Measurements from ENCODE around the gene TP53I11. TPM values are rescaled to one million over a fixed set of nuclear protein-coding genes. Genes with fewer than 3 reads are reported as not detected.
A peak's percentile ranks its signal among the peaks of the same experiment; 100 is the strongest.

TP53I11 gene
- polyA plus RNA-seq, 3 donors: 63.1 to 79.6 (median 74.6) TPM

DNA sequence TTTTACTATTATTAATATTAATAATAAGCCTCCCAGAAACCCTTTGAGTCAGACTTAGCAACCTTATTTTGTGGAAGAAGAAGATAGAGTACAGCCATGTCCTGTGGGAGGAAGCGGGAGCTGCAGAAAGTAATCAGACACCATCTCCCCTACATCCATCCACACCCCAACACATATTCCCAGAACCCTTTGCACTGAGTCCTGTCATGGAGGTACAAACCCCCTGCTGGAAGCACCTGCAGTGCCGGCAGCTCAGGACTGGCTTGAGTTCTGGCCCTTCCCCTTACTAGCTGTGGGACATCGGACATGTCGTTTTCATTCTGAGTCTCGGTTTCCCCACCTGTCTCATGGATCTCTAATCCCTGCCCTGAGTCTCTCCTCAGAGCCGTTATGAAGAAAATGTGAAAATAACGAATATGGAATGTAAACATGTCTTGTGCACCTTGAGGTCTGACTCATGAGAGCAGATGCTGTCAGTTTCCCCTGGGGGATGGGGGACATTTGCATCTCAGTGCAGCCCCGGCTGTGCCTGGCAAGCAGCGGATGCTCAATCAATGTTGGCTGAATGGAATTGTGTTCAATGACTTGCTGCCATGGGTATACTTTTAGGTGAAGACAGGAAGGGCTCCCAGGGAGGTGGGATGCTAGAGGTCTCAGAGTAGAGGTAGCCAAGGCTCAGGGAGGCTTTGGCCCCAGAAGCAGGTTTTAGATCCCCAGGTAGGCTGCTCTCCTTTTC, 45.4 kb downstream of the TP53I11 start:
- DNase-seq (ENCODE audit: extremely low read depth in 1 of 11, low read depth in 9 of 11, low spot score in 4 of 11): no peak

DNA sequence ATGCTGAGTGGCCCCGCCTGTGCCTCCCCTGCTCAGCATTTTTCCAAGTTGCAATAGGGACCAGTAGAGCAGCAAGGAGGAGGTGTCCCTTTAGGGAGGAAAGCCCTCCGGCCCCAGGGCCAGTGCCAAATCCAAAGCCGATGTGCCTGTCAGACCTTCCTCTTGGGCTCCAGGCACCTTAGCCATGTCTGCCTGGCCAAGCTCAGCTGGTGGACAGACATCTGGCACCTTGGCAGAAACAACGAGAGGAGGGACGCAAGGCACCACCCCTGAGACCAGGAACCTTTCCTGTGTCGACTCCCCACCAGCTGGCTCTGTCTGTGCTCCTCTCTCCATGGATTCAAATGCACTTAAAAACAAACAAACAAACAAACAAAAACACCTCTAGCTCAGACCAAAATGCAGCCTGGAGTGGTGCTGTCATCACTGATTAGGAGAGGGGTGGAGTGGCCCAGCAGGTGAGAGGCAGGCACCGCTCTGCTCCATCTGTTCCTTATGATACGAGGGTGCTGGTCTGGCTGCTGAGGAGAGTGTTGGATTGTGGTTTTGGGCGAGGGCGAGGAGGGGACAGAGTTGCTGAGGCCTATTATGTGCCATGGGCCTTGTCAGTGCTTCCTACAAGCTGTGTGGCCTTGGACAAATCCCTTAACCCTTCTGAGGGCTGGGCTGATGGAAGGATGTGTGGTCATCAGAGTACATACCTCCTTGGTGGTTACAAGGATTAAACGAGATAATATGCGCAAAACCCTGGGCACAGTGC, 46.2 kb downstream of the TP53I11 start:
- no peak for DNase-seq (ENCODE audit: extremely low read depth in 1 of 11, low read depth in 9 of 11, low spot score in 4 of 11)

DNA sequence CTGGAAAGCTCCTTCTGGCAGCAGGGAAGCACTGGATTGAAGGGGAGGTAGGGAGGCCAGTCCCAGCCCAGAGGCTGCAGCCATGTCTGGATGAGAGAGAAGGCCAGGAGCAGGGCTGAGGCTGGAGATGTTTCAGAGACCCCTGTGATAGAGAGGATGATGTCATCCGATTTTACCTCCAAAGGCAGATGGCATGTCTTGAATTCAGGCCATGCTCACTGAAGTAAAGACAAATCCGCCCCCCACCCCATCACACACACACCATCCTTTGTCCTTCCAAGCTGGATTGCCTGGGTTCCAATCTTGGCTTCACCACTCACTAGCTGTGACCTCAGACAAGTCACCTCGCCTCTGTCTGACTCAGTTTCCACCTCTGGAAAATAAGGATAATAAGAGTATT, 47.2 kb downstream of the TP53I11 start:
- no peak for DNase-seq (ENCODE audit: extremely low read depth in 1 of 11, low read depth in 9 of 11, low spot score in 4 of 11)

DNA sequence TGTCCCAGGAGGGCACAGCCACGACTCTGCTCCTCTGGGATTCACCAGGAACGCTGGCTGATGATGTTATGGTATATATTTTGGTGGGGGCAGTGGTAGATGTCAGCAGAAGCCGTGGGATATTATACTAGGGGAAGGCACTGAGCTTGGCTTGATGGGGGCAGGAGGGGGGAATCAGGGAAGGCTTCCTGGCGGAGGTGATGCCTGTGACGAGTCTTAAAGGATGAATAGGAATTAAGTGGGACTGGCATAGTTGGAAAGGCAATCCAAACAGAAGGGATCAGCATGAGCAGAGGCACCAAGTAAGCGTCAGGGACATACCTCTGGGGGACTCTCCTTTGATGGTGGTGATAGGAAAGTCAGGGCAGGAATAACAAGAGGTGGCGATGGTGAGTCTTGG, 47.6 kb downstream of the TP53I11 start:
- DNase-seq (ENCODE audit: extremely low read depth in 1 of 11, low read depth in 9 of 11, low spot score in 4 of 11): no peak

DNA sequence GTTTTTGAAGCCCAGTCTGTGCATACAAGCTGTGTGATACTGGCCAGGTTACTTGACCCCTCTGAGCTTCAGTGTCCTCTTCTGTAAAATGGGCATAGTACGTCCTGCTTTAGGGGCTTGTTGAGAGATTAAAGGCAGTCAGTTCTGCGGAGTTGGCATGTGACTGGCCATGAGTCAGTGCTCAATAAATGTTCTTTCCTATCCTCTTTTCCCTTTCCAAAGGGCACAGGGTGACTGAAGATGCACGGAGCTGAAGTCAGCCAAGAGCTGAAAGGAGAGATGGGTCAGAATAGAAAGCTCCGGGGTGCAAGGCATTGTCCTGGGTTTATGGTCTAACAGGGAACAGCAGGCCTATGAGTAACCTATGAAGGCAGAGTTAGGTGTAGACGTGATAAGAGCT, 48.9 kb downstream of the TP53I11 start:
- DNase-seq (ENCODE audit: extremely low read depth in 1 of 11, low read depth in 9 of 11, low spot score in 4 of 11): no peak

DNA sequence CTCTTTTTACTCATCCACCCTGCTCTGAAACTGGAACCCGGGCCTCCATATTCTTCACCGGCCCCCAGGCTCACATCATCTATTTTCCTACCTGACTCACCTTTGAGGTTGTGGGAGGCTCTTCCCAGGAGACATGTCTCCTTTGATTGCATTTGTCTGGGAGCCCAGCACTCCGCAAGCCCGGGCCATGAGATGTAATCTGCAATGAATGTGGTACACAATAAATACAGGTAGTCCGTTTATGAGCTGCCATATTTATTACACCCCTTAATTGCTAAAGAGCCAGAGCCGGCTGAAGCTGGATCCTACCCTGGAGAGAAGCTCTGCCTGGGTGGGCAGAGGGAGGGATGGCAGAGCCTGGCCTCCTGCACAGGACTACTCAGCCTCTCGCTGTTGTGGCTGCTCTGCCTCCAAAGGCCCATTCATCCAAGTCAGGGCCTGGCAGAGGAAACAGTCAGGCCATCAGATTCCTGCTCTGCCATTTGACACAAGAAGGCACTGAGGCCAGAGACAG, 49.5 kb downstream of the TP53I11 start:
- DNase-seq (ENCODE audit: extremely low read depth in 1 of 11, low read depth in 9 of 11, low spot score in 4 of 11): no peak

DNA sequence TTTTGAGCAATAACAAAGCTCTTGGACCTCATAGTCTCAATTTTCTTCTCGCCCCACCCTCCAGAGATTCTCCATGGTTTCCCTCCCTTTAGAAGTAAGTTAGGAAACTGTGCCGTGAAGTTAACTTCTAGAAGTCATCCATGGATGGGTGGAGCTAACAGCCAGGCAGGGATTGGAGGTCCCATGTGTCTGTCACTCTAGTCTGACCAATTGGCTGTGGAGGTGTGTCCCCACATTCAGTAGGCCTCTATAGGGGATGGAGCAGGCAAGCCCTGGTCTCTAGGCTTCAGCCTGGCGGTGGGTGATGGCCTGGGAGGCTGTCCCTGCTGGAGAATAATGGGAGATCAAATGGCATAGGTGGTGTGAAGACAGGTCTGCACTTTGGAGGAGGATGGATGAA, 50.7 kb downstream of the TP53I11 start:
- DNase-seq (ENCODE audit: extremely low read depth in 1 of 11, low read depth in 9 of 11, low spot score in 4 of 11): peak in 1 of 11 donors; percentile 31

DNA sequence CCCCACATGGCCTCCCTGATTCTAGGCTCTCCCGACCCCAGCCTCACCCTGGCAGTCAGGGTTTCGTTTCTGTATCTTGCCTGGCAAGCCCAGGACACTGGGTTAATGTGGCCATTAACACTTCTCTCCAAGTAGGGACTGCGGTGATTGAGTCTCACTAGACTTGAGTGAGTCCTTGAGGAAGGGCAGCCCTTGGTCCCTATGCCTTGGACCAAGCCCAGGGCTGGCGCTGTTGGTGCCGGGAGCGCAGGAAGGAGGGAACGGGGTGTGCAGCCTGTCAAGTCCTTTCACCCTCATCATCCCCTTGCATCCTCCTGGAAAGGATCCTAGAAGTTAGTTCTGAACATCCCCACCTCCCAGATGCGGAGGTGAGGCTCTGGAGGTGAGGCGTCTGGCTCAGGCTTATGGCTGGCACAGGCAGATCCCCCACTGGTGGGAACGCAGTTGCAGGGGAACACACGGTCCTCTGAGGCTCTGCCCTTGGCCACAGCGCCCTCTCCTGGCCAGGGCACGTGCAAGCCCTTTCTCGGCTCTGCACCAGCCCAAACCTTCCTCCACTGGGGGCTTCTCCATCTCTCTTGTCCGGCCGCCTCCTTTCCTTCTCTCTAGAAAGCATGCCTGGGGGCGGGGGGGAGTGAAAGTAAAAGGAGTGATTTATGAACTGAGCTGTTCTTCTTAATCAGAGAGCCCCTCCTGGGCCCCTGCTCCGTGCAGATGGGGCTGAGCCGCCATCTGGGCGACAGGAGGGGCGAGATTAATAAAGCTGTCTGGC, 56.7 kb downstream of the TP53I11 start:
- peak in 10 of 11 donors; percentile 46 to 75 (median 66) for DNase-seq (ENCODE audit: extremely low read depth in 1 of 11, low read depth in 9 of 11, low spot score in 4 of 11)

DNA sequence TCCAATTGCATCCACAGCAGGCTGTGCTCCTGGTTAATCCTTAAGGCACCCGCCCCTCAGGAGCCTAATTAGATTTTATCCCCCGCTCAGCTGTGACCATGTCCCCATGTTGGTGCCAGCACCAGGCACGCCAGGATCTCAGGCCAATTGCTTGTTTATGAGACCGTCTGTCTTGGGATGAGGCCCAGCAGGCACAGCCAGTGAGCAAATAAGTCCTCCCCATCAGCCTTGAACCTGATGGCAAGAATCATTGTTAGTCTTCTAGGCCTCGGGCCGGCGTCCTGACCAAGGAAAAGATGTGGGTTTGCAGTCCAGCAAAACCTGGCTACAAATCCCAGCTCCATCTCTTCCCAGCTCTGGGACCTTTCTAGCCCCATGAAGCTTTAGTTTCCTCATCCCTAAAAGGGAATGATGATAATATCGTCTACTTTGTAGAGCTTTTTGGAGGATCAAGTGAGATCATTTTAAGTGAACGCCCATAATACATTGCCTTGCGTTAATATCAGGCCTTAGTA, 57.3 kb downstream of the TP53I11 start:
- no peak for DNase-seq (ENCODE audit: extremely low read depth in 1 of 11, low read depth in 9 of 11, low spot score in 4 of 11)

DNA sequence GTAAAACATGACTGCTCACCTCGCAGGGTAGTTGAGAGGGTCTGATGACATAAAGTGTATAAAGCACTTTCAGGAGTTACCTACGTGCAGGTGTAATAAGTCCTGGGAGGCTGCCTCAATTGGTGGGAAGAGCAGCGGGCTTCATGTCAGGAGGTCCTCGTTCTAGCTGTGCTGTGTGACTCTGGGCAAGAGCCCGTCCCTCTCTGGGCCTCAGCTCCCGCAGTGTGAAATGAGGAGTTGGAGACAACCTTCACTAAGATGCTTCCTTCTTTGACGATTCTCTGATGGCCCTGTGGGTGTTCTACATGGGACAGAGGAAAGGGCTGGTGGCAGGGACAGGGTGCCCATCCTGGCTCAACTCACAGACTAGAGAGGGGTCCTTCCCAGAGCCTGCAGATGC, 57.8 kb downstream of the TP53I11 start:
- DNase-seq (ENCODE audit: extremely low read depth in 1 of 11, low read depth in 9 of 11, low spot score in 4 of 11): no peak

DNA sequence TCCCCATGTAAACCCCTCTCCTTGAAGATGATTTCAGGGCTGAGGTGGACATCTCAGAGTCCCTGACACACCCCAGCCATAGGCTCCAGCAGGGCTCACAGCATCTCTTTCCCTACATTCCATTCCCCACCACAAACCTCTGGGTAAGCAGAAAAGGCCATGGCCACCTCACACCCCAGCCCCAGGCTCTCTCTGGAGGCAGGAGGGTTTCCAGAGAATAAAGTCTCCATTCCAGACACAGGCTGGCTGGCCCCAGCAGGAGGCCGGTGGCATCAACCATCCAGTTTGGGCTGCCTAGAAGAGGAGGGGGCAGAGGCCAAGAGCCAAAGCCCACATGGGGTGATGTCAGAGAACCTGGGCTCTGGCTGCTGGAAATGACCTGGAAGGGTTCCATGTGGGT, 61.4 kb downstream of the TP53I11 start:
- no peak for DNase-seq (ENCODE audit: extremely low read depth in 1 of 11, low read depth in 9 of 11, low spot score in 4 of 11)

DNA sequence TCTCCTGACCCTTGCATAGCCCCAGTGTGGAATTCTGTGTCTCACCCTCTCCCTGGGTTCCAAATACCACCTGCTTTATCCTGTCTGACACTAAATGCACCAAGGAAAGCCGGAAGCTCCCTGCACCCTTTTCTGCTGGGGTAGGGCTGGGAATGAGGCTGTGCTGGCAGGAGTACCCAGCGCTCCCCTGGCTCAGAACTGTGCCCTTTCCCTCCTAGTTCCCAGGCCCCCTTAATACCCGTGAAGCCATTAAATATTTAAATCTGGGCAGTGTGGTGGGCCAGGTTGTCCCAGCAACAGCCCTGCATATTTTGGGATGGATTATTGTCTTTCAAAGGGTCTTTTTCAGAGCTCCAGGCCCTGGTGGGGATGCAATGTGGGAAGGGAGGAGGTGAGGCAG, 63.0 kb downstream of the TP53I11 start:
- no peak for DNase-seq (ENCODE audit: extremely low read depth in 1 of 11, low read depth in 9 of 11, low spot score in 4 of 11)

DNA sequence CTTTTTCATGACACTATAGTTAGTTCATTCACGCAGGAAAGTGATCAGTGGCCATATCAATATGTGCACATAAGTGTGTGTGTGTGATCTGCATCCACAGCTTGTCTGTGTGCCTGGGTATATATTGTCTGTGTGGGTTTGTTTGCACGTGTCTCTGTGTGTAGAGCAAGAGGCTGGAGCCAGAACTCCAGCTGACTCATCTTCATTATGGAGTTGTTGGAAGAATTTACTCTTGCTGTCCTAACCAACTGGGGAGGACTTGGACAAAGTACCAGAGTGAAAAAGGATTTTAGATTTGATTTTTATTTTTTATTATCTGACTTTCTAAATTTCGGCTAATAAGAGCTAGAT, 63.9 kb downstream of the TP53I11 start:
- no peak for DNase-seq (ENCODE audit: extremely low read depth in 1 of 11, low read depth in 9 of 11, low spot score in 4 of 11)

DNA sequence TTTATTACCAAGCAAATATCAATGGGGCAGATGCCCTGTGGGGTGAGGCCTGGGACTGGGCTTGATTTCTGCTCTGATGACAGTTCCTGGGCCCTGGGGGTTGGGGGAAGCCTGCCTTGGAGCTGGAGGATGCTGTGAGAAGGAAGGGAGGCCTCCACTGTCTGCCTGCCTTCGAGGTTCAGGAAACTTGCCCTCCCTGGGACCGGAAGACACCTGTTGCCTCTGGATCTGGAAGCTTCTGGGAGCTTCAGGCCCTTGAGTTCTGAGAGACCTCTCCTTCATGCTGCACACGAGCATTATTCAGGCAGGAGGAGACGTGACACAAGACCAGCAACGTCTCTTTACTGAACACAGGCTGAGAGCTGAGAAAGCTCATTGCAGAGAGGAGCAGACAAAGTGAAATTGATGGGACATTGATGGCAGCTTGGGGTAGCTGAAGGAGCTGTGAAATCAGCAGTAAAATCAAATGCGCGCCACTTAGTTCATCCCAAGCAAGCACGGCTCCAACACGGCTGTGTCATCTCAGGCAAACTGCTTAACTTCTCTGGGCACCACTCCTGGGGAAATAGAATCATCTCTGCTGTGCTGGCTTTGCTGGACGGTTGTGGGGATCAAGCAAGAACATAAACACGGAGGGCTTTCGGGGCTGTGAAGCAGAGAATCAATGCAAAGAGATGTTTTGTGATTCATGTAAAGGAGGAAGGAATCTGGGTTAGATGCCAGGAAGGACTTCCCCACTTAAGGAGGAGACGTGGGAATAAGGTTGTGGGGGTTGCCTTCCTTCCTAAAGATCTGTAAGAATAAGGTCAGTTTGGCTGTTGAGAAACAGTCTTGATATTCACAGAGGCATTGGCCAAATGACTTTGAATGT, 64.5 kb downstream of the TP53I11 start:
- no peak for DNase-seq (ENCODE audit: extremely low read depth in 1 of 11, low read depth in 9 of 11, low spot score in 4 of 11)

DNA sequence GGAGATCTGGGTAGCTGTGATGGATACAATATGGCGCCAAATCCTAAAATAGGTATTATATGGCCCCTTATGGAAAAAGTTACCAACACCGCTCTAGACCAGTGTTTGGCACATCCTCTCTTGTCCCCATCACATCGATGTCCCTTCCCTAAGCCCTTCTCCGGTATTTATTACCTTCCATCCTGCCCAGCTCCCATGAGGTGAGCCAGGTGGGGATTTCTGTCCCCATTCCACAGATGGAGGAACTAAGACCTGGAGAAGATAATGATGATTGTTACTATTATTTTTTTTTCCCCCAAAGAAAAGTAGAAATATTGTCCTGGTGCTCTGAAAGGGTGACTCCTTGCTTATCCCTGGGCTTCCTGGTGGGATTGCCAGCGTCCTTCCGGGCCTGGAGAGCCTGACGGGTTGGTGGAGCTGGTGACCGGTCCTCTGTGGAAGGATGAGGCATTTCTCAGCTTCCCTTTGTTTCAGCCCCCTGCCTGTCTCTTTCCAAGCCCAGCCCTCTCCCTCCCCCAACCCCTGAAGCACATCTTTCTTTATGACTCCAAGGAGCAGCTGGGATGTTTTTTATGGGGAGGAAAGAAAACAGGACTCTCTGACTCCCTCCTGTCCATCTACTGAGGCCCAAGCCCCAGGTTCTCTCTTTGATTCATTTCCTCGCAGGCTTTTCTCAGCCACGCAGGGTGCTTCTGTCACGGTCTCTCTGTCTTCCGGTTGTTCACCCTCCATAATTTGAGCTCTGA, 65.4 kb downstream of the TP53I11 start:
- peak in 6 of 11 donors; percentile 26 to 45 (median 32) for DNase-seq (ENCODE audit: extremely low read depth in 1 of 11, low read depth in 9 of 11, low spot score in 4 of 11)

DNA sequence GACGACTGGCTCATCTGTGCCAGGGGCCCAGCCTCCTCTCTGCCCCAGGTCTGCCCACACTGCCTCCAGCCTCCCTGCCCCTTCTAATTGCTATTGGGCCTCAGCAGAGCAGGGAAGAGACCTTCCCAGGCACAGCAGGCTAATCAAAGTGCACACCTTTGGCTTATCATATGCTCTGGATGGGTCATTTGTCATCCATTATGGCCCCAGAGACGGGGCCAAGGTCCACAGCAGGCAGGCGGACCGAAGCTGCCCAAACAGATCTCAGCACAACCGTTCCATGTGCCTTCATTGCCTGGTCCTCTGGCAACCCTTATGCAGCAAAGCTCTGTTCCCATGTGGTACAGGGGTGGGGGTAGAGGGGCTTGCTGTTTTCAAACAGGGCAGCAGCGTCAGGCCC, 66.6 kb downstream of the TP53I11 start:
- DNase-seq (ENCODE audit: extremely low read depth in 1 of 11, low read depth in 9 of 11, low spot score in 4 of 11): no peak

DNA sequence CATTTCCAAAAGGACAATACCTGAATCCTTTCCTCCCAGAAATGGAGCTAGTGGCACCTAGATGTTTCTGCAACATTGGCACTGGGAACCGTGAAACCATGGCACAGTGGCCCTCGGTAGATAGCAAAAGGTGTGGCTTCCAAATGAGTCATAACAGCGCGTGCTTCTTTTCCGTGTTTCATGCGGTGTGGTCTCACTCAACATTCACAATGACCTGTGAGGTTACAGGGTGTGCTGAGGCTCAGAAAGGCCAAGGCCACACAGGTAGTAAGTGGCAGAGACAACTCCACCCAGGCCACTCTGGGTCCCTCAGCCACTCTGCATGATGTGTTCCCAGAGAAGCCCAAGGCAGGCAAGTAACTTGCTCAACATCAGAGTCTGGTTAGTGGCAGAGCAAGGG, 67.4 kb downstream of the TP53I11 start:
- DNase-seq (ENCODE audit: extremely low read depth in 1 of 11, low read depth in 9 of 11, low spot score in 4 of 11): no peak

Measured in renal cortex interstitium (tissue), 11 donors.